Fibroblast of lung (primary cell): ENCODE measurements around the gene MBTD1.

Experiments used
- EZH2 ChIP-seq: IDR thresholded peaks from 2 replicates; pipeline ENCODE4 v1.5.1; 2012; ENCODE audit warnings: low read length, control low read depth, mild to moderate bottlenecking; ENCODE audit errors: missing control alignments
- TF ChIP-seq, protein P1 (sequence below), 2 donors: IDR thresholded peaks in 1 of 2; conservative IDR thresholded peaks in 1 of 2; 1 replicate in 1 of 2; 2 replicates in 1 of 2; pipeline ENCODE4 v1.5.1; 2011 to 2012; ENCODE audit warnings: low read length in 2 of 2, control low read depth in 1 of 2, inconsistent platforms in 1 of 2, low read depth in 1 of 2, mild to moderate bottlenecking in 1 of 2

DNA sequence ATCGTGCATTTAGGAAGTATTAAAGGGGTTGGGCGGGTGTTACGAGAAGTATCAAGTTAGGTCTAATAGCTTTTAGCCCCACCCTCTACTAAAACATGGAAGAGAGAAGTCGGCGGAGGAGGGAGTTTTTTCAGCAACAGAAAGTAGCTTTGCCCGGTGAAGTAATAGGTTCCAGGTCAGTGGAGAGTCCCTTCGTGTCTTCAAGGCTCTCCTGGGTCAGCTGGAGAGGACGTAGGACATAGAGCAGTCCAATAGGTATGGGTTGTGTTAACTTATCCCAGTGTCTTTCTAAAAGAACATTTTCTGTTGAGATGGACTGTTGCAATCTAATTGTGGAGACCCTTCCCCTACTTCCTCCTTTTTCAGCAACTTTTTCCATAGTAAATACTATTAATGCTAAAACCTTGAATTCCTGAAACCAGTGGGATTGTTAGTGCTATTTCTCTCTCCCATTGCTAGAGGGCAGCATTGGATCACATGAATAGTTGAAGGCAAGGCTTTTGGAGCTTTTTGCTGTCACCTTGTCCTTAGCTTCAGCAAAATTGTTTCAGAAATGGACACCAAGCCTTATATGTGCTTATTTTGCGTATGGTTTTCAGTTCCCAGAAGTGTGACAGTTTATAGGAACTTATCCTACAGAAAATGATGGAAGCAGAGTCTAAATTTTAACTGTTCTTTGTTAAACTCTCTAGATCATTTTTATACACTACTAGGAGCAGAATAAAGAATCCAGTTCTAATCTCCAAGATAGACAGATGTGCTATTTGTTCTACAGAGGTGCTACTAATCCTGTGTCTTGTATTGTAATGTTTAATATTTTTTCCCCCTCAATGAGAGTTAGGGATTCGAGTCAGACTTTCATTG lies 38.9 kb upstream of the MBTD1 start:
- TF ChIP-seq EZH2, result no peak
- TF ChIP-seq, protein P1, sequence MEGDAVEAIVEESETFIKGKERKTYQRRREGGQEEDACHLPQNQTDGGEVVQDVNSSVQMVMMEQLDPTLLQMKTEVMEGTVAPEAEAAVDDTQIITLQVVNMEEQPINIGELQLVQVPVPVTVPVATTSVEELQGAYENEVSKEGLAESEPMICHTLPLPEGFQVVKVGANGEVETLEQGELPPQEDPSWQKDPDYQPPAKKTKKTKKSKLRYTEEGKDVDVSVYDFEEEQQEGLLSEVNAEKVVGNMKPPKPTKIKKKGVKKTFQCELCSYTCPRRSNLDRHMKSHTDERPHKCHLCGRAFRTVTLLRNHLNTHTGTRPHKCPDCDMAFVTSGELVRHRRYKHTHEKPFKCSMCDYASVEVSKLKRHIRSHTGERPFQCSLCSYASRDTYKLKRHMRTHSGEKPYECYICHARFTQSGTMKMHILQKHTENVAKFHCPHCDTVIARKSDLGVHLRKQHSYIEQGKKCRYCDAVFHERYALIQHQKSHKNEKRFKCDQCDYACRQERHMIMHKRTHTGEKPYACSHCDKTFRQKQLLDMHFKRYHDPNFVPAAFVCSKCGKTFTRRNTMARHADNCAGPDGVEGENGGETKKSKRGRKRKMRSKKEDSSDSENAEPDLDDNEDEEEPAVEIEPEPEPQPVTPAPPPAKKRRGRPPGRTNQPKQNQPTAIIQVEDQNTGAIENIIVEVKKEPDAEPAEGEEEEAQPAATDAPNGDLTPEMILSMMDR (conservative IDR thresholded peaks at IDR 0.05 in 1 of 2, IDR thresholded peaks at IDR 0.05 in 1 of 2; ENCODE audit: low read depth in 1 of 2, low read length in 2 of 2), result peak; percentile 83 to 86
